Left lung (tissue), 14 donors: ENCODE data around the gene TNFAIP8L1. TPM values are rescaled to one million over a fixed set of nuclear protein-coding genes. Genes with fewer than 3 reads are reported as not detected.

Source experiments
- ATAC-seq: fragments of 200-7000 bp; cut with Tn5 transposase; one replicate; pipeline ENCODE4 v1.9.1; 2020; ENCODE audit warnings: moderate library complexity
- DNase-seq, 4 donors: peaks; one replicate each; pipeline ENCODE4 v3.0.0-alpha.2; 2013 to 2020
- H3K27ac ChIP-seq, 2 donors: fragments of 200-600 bp; sonication (generic) in 1 of 2; one replicate each; pipeline versions ENCODE4 v1.5.0 to v1.8.0; 2020 to 2021
- H3K27me3 ChIP-seq, 2 donors: fragments of 200-600 bp; sonication (generic) in 1 of 2; one replicate each; pipeline versions ENCODE4 v1.5.0 to v1.8.0; 2020 to 2021
- H3K36me3 ChIP-seq, 2 donors: fragments of 200-600 bp; sonication (generic) in 1 of 2; one replicate each; pipeline versions ENCODE4 v1.5.0 to v1.8.0; 2020 to 2021
- H3K4me1 ChIP-seq, 2 donors: fragments of 200-600 bp; one replicate each; pipeline ENCODE4 v1.8.0; 2021
- H3K4me3 ChIP-seq, 2 donors: fragments of 200-600 bp; sonication (generic) in 1 of 2; one replicate each; pipeline versions ENCODE4 v1.5.0 to v1.8.0; 2020 to 2021; ENCODE audit warnings: mild to moderate bottlenecking in 1 of 2
- H3K9me3 ChIP-seq, 2 donors: fragments of 200-600 bp; sonication (generic) in 1 of 2; one replicate each; pipeline versions ENCODE4 v1.5.0 to v1.8.0; 2020 to 2021
- CTCF ChIP-seq, 2 donors: fragments of 200-600 bp; sonication (generic) in 1 of 2; IDR thresholded peaks; one replicate each; pipeline versions ENCODE4 v1.5.0 to v1.8.0; 2021; ENCODE audit warnings: antibody characterized with exemption in 2 of 2
- intact Hi-C, 2 donors: fragments of 100-400 bp; cut with DNase I; formaldehyde crosslinking; loops; one replicate each; pipeline versions ENCODE4 v1.11.2 to v1.14.2; 2022
- long read RNA-seq, 12 donors: library from polyadenylated mRNA in 2 of 12; unstranded in 2 of 12; transcript quantifications; one replicate each; pipeline ENCODE4 v2.0.0 and lab custom pipeline, GENCODE V29; 2019 to 2026
- polyA plus RNA-seq, 6 donors: library from polyadenylated mRNA; unstranded; fragments of 120-200 nt; gene quantifications; one replicate each; pipeline ENCODE4 v1.2.1, GENCODE V29; 2013; ENCODE audit not compliant: insufficient read length in 6 of 6
- total RNA-seq, 2 donors: library from RNA; stranded (reverse); fragmentation: NEBNext Ultra II Directional; extraction: Animal tissue kit (Norgen Biotek cat#: 25700); gene quantifications; one replicate each; pipeline ENCODE4 v1.2.1, GENCODE V29; 2021
- donor health status: DM: no; HTN: yes; CAD: no.
- donor health status: DM: no; HTN: no; CAD: no.

Gene TNFAIP8L1
- total RNA-seq (1 to 10 TPM; 5.9 to 8.6 TPM), polyA plus RNA-seq (10 to 100 TPM; 14.1 to 17.9 (median 16.9) TPM)
- long read RNA-seq, donor 1, transcript TNFAIP8L1-201 (2 exons, 3,814 nt), result major isoform, 9 of 339 reads
- long read RNA-seq, donor 1, partial matches to known transcripts, result 202 of 339 reads
- long read RNA-seq, donor 1, other reads (novel, unspliced or antisense), result 127 of 339 reads
- long read RNA-seq, donor 2, transcript TNFAIP8L1-201 (2 exons, 3,814 nt), result major isoform, 8 of 8 reads
- long read RNA-seq, donor 2, partial matches to known transcripts, result 0 of 8 reads
- long read RNA-seq, donor 2, other reads (novel, unspliced or antisense), result 0 of 8 reads
- long read RNA-seq, donor 3, transcript TNFAIP8L1-201 (2 exons, 3,814 nt), result major isoform, 6 of 6 reads
- long read RNA-seq, donor 3, partial matches to known transcripts, result 0 of 6 reads
- long read RNA-seq, donor 3, other reads (novel, unspliced or antisense), result 0 of 6 reads
- long read RNA-seq, donor 4, transcript TNFAIP8L1-201 (2 exons, 3,814 nt), result major isoform, 8 of 10 reads
- long read RNA-seq, donor 4, partial matches to known transcripts, result 0 of 10 reads
- long read RNA-seq, donor 4, other reads (novel, unspliced or antisense), result 2 of 10 reads
- long read RNA-seq, donor 5, transcript TNFAIP8L1-201 (2 exons, 3,814 nt), result major isoform, 5 of 137 reads
- long read RNA-seq, donor 5, partial matches to known transcripts, result 14 of 137 reads
- long read RNA-seq, donor 5, other reads (novel, unspliced or antisense), result 118 of 137 reads
- long read RNA-seq, donor 6, transcript TNFAIP8L1-201 (2 exons, 3,814 nt), result major isoform, 5 of 99 reads
- long read RNA-seq, donor 6, partial matches to known transcripts, result 11 of 99 reads
- long read RNA-seq, donor 6, other reads (novel, unspliced or antisense), result 83 of 99 reads
- long read RNA-seq, donor 7, partial matches to known transcripts, result 0 of 4 reads
- long read RNA-seq, donor 7, other reads (novel, unspliced or antisense), result 0 of 4 reads
- long read RNA-seq, donor 8, transcript TNFAIP8L1-201 (2 exons, 3,814 nt), result major isoform, 7 of 9 reads
- long read RNA-seq, donor 8, partial matches to known transcripts, result 0 of 9 reads
- long read RNA-seq, donor 8, other reads (novel, unspliced or antisense), result 0 of 9 reads
- long read RNA-seq, donor 9, result 0 reads
- long read RNA-seq, donor 10, transcript TNFAIP8L1-201 (2 exons, 3,814 nt), result major isoform, 12 of 20 reads
- long read RNA-seq, donor 10, partial matches to known transcripts, result 0 of 20 reads
- long read RNA-seq, donor 10, other reads (novel, unspliced or antisense), result 8 of 20 reads
- long read RNA-seq, donor 11, result 0 reads
- long read RNA-seq, donor 12, transcript TNFAIP8L1-201 (2 exons, 3,814 nt), result major isoform, 9 of 190 reads
- long read RNA-seq, donor 12, partial matches to known transcripts, result 181 of 190 reads
- long read RNA-seq, donor 12, other reads (novel, unspliced or antisense), result 0 of 190 reads

- Histone ChIP-seq H3K27me3 (peaks cover 0 to 12% of the 10 kb centered on the region in 2 donors), H3K4me3 (peak within 1 kb of the TSS; percentile 50 to 56), H3K27ac (peak within 1 kb of the TSS; percentile 65 to 88), H3K36me3 (no peaks in the 10 kb centered on the region), H3K4me1 (peaks cover 0 to 68% of the 10 kb centered on the region in 2 donors), H3K9me3 (no peaks in the 10 kb centered on the region)
- intact Hi-C loops, result loop anchor here in 1 of 2 donors (5.0 kb wide), 2 partner anchors 67 to 82 kb away; partner anchors contain the start of gene SEMA6B
- TF ChIP-seq CTCF (IDR thresholded peaks at IDR 0.05), result no peak
- DNase-seq, result peak; percentile 89 to 98 (median 96)
- ATAC-seq, result peak; percentile 95
Observed at GRCh38 chr19:4638828-4639530, at the start of gene TNFAIP8L1. Gene TNFAIP8L1 (plus strand): TSS chr19:4639516. CDS start chr19:4651870, 12,354 bp downstream.

GRCh38 chr19:4589579-4590410, 49.5 kb upstream of the TNFAIP8L1 start:
- no peaks in the 10 kb centered on the region for H3K9me3 ChIP-seq
- no peak overlapping the region for H3K27ac ChIP-seq
- peaks cover 12 to 88% of the 10 kb centered on the region in 2 donors for H3K27me3 ChIP-seq
- H3K4me1 ChIP-seq, result peaks cover under 1 to 1% of the 10 kb centered on the region in 2 donors
- intact Hi-C loops, result no loop called here
- H3K36me3 ChIP-seq, result no peaks in the 10 kb centered on the region
- no peak for DNase-seq
- no peak for ATAC-seq
- no peak overlapping the region for H3K4me3 ChIP-seq
- TF ChIP-seq CTCF (IDR thresholded peaks at IDR 0.05), result no peak

DNA sequence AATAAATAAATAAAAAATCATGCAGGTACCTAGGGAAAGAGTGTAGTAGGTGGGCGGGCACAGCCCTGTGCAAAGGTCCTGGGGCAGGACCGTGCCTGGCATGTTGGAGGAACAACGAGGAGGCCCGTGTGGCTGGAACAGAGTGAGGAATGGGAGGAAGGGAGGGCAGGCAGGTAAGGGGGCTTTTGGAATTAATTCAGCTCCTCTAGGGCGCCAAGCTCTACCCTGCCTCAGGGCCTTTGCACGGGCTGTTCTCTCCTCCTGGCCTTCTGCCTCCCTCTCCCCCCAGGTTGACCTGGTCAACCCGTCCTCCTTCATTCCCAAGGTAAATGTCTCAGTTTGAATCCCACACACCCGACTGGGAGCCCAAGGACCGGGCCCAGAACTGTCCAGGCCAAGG, 48.8 kb upstream of the TNFAIP8L1 start:
- Histone ChIP-seq H3K4me3 (no peak overlapping the region), H3K9me3 (no peaks in the 10 kb centered on the region), H3K27ac (no peak overlapping the region), H3K4me1 (no peaks in the 10 kb centered on the region), H3K36me3 (no peaks in the 10 kb centered on the region), H3K27me3 (peaks cover 4 to 88% of the 10 kb centered on the region in 2 donors)
- DNase-seq (no peak), ATAC-seq (no peak)
- no peak for TF ChIP-seq CTCF (IDR thresholded peaks at IDR 0.05)
- intact Hi-C loops, result no loop called here

DNA sequence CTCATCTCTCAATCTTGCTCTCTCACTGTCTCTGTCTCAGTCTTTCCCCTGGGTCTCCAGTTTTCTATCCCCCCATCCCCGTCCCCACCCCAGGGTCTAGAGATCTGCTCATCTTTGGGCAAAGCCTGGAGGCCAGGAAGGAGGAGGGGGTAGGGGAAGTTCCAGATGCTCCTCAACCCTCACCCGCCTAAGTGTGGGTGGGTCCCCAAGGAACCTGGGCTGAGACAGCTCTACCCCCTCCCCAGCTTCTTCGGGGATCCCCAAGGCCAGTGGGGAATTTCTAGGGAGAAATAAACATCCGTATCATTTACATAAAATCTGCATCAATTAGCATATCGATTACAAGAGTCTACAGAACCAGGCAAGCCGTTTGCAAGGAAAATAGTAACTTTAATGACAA, 48.0 kb upstream of the TNFAIP8L1 start:
- ATAC-seq, result no peak
- Histone ChIP-seq H3K27ac (no peak overlapping the region), H3K4me3 (no peak overlapping the region), H3K9me3 (no peaks in the 10 kb centered on the region), H3K36me3 (no peaks in the 10 kb centered on the region), H3K27me3 (peaks cover 1 to 88% of the 10 kb centered on the region in 2 donors), H3K4me1 (no peaks in the 10 kb centered on the region)
- no peak for TF ChIP-seq CTCF (IDR thresholded peaks at IDR 0.05)
- intact Hi-C loops, result no loop called here
- no peak for DNase-seq
